BLaER1 treated with 17β-estradiol and CSF1 and Interleukin-3, amounts not matched to agents 10 nM and 100 nM (cell line): ENCODE data around the gene ERCC6L.
"Not testable (repeated sequence)": the region's sequence is repeated elsewhere in the genome, so short reads cannot be mapped to it uniquely, and the experiment has no call there.

Source experiments
- H3K27ac ChIP-seq, 11 experiments: shearing (Covaris generic); formaldehyde crosslinking; 2 replicates each; pipeline ENCODE4 v1.8.1; 2022
- H3K27me3 ChIP-seq, 11 experiments: shearing (Covaris generic); formaldehyde crosslinking; 2 replicates each; pipeline ENCODE4 v1.8.1; 2022
- H3K36me3 ChIP-seq, 11 experiments: shearing (Covaris generic); formaldehyde crosslinking; 2 replicates each; pipeline ENCODE4 v1.8.1; 2022
- H3K4me1 ChIP-seq, 10 experiments: shearing (Covaris generic); formaldehyde crosslinking; 2 replicates each; pipeline ENCODE4 v1.8.1; 2022
- H3K4me2 ChIP-seq, 11 experiments: shearing (Covaris generic); formaldehyde crosslinking; 2 replicates each; pipeline ENCODE4 v1.8.1; 2022
- H3K4me3 ChIP-seq, 10 experiments: shearing (Covaris generic); formaldehyde crosslinking; 2 replicates each; pipeline ENCODE4 v1.8.1; 2022
- H3K9ac ChIP-seq, 11 experiments: shearing (Covaris generic); formaldehyde crosslinking; 2 replicates each; pipeline ENCODE4 v1.8.1; 2022
- H3K9me3 ChIP-seq, 11 experiments: shearing (Covaris generic); formaldehyde crosslinking; replicated peaks in 1 of 11; 2 replicates each; pipeline ENCODE4 v1.8.1; 2022
- H4K20me1 ChIP-seq, 11 experiments: shearing (Covaris generic); formaldehyde crosslinking; 2 replicates each; pipeline ENCODE4 v1.8.1; 2022
- Cebpa-rat ChIP-seq, 11 experiments: shearing (Covaris generic); IDR thresholded peaks; 2 replicates each; pipeline ENCODE4 v1.8.1; 2022

The ERCC6L gene

DNA sequence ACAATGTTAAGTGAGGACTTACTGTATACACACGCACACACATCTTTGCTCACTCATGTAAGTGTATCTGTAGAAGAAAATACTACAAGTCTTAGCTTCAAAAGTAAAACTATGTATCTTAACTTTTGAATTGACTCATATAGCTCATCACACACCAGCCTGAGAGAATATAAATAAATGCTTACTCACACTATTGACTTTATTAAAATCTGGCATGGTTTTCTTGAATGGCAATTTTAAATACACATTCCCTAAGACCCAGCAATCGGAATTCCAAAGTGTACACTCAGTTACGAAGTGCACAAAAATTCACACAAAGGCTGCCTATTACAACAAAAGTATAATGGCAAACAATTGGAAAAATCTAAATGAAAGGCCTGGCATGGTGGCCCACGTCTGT is 2.0 kb downstream of the ERCC6L start:
- Histone ChIP-seq H3K27me3 (no peaks in the 10 kb centered on the region; a peak in 1 of 22 replicates), H3K4me2 (no peak overlapping the region), H4K20me1 (no peaks in the 10 kb centered on the region), H3K4me1 (peaks cover 3 to 10% (median 6%) of the 10 kb centered on the region in 10 experiments; a peak in 12 of 20 replicates), H3K36me3 (peaks cover 0 to 17% (median under 1%) of the 10 kb centered on the region in 11 experiments; a peak in 6 of 22 replicates), H3K9ac (no peak overlapping the region), H3K9me3 (peaks cover 0 to 7% (median 0%) of the 10 kb centered on the region in 11 experiments; a peak in 4 of 22 replicates), H3K4me3 (no peak overlapping the region), H3K27ac (no peak overlapping the region)
- TF ChIP-seq Cebpa-rat (IDR thresholded peaks at IDR 0.05), result no peak

DNA sequence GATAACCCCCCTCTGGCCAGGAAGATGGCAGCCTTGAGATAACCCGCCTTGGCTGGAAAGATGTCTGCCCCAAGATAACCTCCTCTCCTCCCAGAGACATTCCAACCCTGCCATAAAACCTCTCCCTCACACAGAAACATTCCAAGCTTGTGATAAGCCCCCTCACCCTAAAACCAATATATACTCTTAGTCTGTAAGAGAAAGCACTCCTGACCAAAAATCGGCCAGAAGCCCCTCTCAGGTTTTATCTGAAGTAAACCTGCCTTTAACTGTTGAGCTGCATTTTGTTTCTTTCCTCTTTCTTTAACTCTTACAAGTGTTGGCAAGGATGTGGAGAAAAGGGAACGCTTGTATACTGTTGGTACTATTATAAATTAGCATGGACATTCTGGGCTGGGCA is 8.5 kb downstream of the ERCC6L start:
- peaks cover 3 to 49% (median 30%) of the 10 kb centered on the region in 11 experiments; a peak in 19 of 22 replicates for H3K36me3 ChIP-seq
- H3K4me2 ChIP-seq, result no peak overlapping the region
- H4K20me1 ChIP-seq, result no peaks in the 10 kb centered on the region
- H3K4me1 ChIP-seq, result no peaks in the 10 kb centered on the region
- H3K27me3 ChIP-seq, result peaks cover 0 to 35% (median 16%) of the 10 kb centered on the region in 11 experiments; a peak in 15 of 22 replicates
- H3K27ac ChIP-seq, result no peak overlapping the region
- H3K4me3 ChIP-seq, result no peak overlapping the region
- peaks cover 37 to 63% (median 49%) of the 10 kb centered on the region in 11 experiments for H3K9me3 ChIP-seq
- no peak overlapping the region for H3K9ac ChIP-seq
- TF ChIP-seq Cebpa-rat (IDR thresholded peaks at IDR 0.05), result no peak

DNA sequence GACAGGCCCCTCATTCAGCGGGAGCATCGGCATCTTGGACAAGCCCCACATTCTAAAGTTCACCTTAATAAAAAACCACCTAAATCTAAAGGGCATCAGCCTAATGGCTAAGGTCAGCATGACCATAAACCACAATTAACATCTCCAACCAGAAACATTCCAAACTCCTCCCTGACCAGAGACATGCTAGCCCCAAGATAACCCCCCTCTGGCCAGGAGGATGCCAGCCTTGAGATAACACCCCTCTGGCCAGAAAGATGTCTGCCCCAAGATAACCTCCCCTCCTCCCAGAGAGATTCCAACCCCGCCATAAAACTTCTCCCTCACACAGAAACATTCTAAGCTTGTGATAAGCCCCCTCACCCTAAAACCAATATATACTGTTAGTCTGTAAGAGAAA is 18.5 kb downstream of the ERCC6L start:
- not testable (repeated sequence) for H3K4me2 ChIP-seq, H3K27ac ChIP-seq, H4K20me1 ChIP-seq, H3K9ac ChIP-seq, H3K4me3 ChIP-seq
- peaks cover 0 to 13% (median 0%) of the 10 kb centered on the region in 10 experiments; a peak in 4 of 20 replicates for H3K4me1 ChIP-seq
- peaks cover 7 to 54% (median 35%) of the 10 kb centered on the region in 11 experiments; a peak in 18 of 22 replicates for H3K27me3 ChIP-seq
- H3K36me3 ChIP-seq, result peaks cover 0 to 49% (median 27%) of the 10 kb centered on the region in 11 experiments; a peak in 12 of 22 replicates
- H3K9me3 ChIP-seq, result peaks cover 15 to 45% (median 25%) of the 10 kb centered on the region in 11 experiments; a peak in 19 of 22 replicates

DNA sequence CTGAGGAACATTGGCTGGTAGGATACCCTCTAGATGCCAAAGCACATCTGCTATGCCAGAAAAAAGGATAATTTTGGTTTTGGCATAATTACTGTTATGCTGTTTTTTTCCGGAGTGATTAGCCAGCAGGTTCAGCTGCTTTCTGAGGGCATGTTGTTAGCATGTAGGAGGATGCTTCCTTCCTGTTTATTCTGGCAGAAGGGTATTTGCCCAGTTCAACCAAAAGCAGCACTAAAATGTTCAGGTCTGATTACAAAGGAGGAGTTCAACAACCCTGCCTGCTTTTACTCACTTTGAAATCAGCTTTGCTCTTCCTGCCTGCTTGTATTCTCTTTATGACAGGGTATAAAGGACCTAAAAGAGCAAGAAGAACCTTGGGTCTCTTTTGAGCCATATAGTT is 21.9 kb downstream of the ERCC6L start:
- H3K4me3 ChIP-seq, result no peak overlapping the region
- no peak for TF ChIP-seq Cebpa-rat (IDR thresholded peaks at IDR 0.05)
- H4K20me1 ChIP-seq, result peaks cover 0 to 6% (median 0%) of the 10 kb centered on the region in 11 experiments; a peak in 3 of 22 replicates
- peaks cover 0 to 35% (median 18%) of the 10 kb centered on the region in 11 experiments; a peak in 13 of 22 replicates for H3K36me3 ChIP-seq
- peaks cover 15 to 33% (median 22%) of the 10 kb centered on the region in 11 experiments; a peak in 19 of 22 replicates for H3K9me3 ChIP-seq
- H3K4me1 ChIP-seq, result peaks cover 0 to 13% (median 0%) of the 10 kb centered on the region in 10 experiments; a peak in 4 of 20 replicates
- H3K27ac ChIP-seq, result no peak overlapping the region
- H3K27me3 ChIP-seq, result peaks cover 7 to 31% (median 18%) of the 10 kb centered on the region in 11 experiments; a peak in 16 of 22 replicates
- peak overlapping the region in 3 of 11 experiments; percentile 23 to 42 (median 40); a peak in 4 of 22 replicates for H3K4me2 ChIP-seq
- 0 out of 22 replicates have a peak overlapping the region, but pooled peaks of 1 of the 11 experiments have one; percentile 12 for H3K9ac ChIP-seq

DNA sequence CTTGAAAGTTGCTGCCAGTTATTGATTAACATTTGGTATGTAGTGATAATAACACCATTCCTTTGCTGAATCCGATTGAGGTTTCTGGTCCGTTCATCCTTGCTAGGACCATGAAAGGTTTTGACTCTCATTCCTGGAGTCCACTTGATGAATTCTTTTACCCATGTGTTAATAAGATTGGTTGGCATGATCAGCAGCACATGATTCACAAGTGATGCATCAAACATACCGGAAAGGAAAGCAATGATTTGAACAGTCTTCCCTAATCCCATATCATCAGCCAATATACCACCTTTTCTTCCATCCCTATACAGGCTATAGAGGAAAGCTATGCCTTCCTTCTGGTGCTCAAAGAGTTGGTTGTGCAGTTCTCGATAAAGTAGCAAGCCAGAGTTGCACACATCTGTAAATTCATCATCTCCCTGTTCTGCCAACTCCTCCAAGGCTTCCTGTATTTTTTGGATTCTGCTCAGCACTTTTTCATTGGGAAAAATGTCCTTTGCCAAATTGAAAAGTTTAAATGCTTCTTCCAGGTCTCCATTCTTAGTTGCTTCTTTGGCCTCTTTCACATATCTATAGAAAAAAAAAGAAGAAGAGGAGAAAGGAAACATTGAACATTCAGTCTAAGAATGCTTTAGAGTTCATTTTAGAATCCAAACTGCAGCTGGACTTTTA is 30.6 kb downstream of the ERCC6L start:
- Histone ChIP-seq H3K4me2 (no peak overlapping the region), H3K36me3 (peaks cover 10 to 67% (median 52%) of the 10 kb centered on the region in 11 experiments; a peak in 20 of 22 replicates), H3K9me3 (no peaks in the 10 kb centered on the region), H3K4me3 (no peak overlapping the region), H3K27ac (no peak overlapping the region), H4K20me1 (peaks cover 0 to under 1% (median 0%) of the 10 kb centered on the region in 11 experiments; a peak in 2 of 22 replicates), H3K27me3 (peaks cover 27 to 64% (median 52%) of the 10 kb centered on the region in 11 experiments), H3K9ac (no peak overlapping the region), H3K4me1 (no peaks in the 10 kb centered on the region)
- no peak for TF ChIP-seq Cebpa-rat (IDR thresholded peaks at IDR 0.05)

GRCh38 chrX:72207366-72207765 is 31.5 kb downstream of the ERCC6L start:
- no peak for TF ChIP-seq Cebpa-rat (IDR thresholded peaks at IDR 0.05)
- Histone ChIP-seq H3K9ac (no peak overlapping the region), H3K27me3 (peaks cover 33 to 71% (median 59%) of the 10 kb centered on the region in 11 experiments), H3K4me1 (no peaks in the 10 kb centered on the region), H3K27ac (no peak overlapping the region), H3K36me3 (peaks cover 10 to 76% (median 56%) of the 10 kb centered on the region in 11 experiments; a peak in 19 of 22 replicates), H3K9me3 (no peaks in the 10 kb centered on the region), H3K4me2 (no peak overlapping the region), H4K20me1 (peaks cover 0 to 5% (median 0%) of the 10 kb centered on the region in 11 experiments; a peak in 3 of 22 replicates), H3K4me3 (no peak overlapping the region)

DNA sequence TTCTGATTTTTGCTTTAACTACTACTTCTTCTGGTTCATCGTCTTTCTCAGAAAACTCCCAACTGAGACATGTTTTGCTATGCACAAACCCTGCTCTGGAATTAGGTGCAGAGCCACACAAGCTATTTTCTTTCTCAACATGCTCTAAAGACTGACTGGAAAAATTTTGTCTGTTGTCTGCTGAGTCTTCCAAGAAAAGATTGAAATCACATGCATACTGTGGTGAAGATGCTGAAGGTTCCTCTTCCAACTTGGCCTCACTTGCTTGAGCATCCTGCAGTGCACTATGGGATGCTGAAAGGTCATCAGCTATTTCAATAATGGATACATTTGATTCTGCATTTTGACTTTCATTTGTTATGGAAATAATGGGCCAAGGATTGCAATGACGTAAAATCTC is 33.1 kb downstream of the ERCC6L start:
- no peaks in the 10 kb centered on the region for H3K9me3 ChIP-seq
- H3K27me3 ChIP-seq, result peaks cover 36 to 86% (median 71%) of the 10 kb centered on the region in 11 experiments
- H3K36me3 ChIP-seq, result peaks cover 13 to 91% (median 58%) of the 10 kb centered on the region in 11 experiments; a peak in 20 of 22 replicates
- H3K4me2 ChIP-seq, result no peak overlapping the region
- TF ChIP-seq Cebpa-rat (IDR thresholded peaks at IDR 0.05), result no peak
- peaks cover 0 to 17% (median 0%) of the 10 kb centered on the region in 11 experiments; a peak in 4 of 22 replicates for H4K20me1 ChIP-seq
- no peaks in the 10 kb centered on the region for H3K4me1 ChIP-seq
- no peak overlapping the region for H3K4me3 ChIP-seq
- no peak overlapping the region for H3K27ac ChIP-seq
- no peak overlapping the region for H3K9ac ChIP-seq

GRCh38 chrX:72203421-72203820 is 35.4 kb downstream of the ERCC6L start:
- Histone ChIP-seq H3K4me1 (no peaks in the 10 kb centered on the region), H4K20me1 (peaks cover 0 to 17% (median 0%) of the 10 kb centered on the region in 11 experiments; a peak in 5 of 22 replicates), H3K4me3 (no peak overlapping the region), H3K9ac (no peak overlapping the region), H3K9me3 (no peaks in the 10 kb centered on the region), H3K36me3 (peaks cover 14 to 95% (median 59%) of the 10 kb centered on the region in 11 experiments), H3K27me3 (peaks cover 30 to 76% (median 65%) of the 10 kb centered on the region in 11 experiments), H3K27ac (no peak overlapping the region), H3K4me2 (no peak overlapping the region)
- TF ChIP-seq Cebpa-rat (IDR thresholded peaks at IDR 0.05), result no peak

- Histone ChIP-seq H4K20me1 (peaks cover 0 to 17% (median 0%) of the 10 kb centered on the region in 11 experiments; a peak in 5 of 22 replicates), H3K4me2 (no peak overlapping the region), H3K9me3 (no peaks in the 10 kb centered on the region), H3K27me3 (peaks cover 26 to 71% (median 60%) of the 10 kb centered on the region in 11 experiments), H3K27ac (no peak overlapping the region), H3K9ac (no peak overlapping the region), H3K4me3 (no peak overlapping the region), H3K4me1 (no peaks in the 10 kb centered on the region), H3K36me3 (peaks cover 18 to 95% (median 58%) of the 10 kb centered on the region in 11 experiments)
- TF ChIP-seq Cebpa-rat (IDR thresholded peaks at IDR 0.05), result no peak
Measured at GRCh38 chrX:72202792-72203401, 35.9 kb downstream of the ERCC6L start.
